ENCODE measurements around the gene SLC22A2. TPM values are rescaled to one million over a fixed set of nuclear protein-coding genes. Genes with fewer than 3 reads are reported as not detected.
"Not testable (repeated sequence)": the region's sequence is repeated elsewhere in the genome, so short reads cannot be mapped to it uniquely, and the experiment has no call there.

SLC22A2 gene
- not detected in 2 replicates for total RNA-seq (2014; rRNA removed; shearing (Covaris generic))
- not detected in 2 replicates for polyA plus RNA-seq (2014; cell fraction: nucleus; rRNA removed)

- DNase-seq (ENCODE audit: extremely low read depth, low read depth), result no peak
Measured at GRCh38 chr6:160258346-160259142, at the start of gene SLC22A2. TSS of gene SLC22A2 (minus strand) at chr6:160258821. CDS start at chr6:160258757, 64 bp downstream.

- DNase-seq (ENCODE audit: extremely low read depth, low read depth), result no peak
Measured at GRCh38 chr6:160305926-160306713, 47.5 kb upstream of the SLC22A2 start.

GRCh38 chr6:160303806-160304205, 45.2 kb upstream of the SLC22A2 start:
- DNase-seq (ENCODE audit: extremely low read depth, low read depth), result no peak

GRCh38 chr6:160302431-160303082, 43.9 kb upstream of the SLC22A2 start:
- not testable (repeated sequence) for DNase-seq (ENCODE audit: extremely low read depth, low read depth)

- no peak for DNase-seq (ENCODE audit: extremely low read depth, low read depth)
Measured at GRCh38 chr6:160301339-160301738, 42.7 kb upstream of the SLC22A2 start.

GRCh38 chr6:160300076-160300695, 41.6 kb upstream of the SLC22A2 start:
- no peak for DNase-seq (ENCODE audit: extremely low read depth, low read depth)

- no peak for DNase-seq (ENCODE audit: extremely low read depth, low read depth)
Measured at GRCh38 chr6:160299559-160299958, 40.9 kb upstream of the SLC22A2 start.

- DNase-seq (ENCODE audit: extremely low read depth, low read depth), result no peak
Measured at GRCh38 chr6:160298121-160298520, 39.5 kb upstream of the SLC22A2 start.

GRCh38 chr6:160297310-160297709, 38.7 kb upstream of the SLC22A2 start:
- no peak for DNase-seq (ENCODE audit: extremely low read depth, low read depth)

- DNase-seq (ENCODE audit: extremely low read depth, low read depth), result no peak
Measured at GRCh38 chr6:160293844-160294243, 35.2 kb upstream of the SLC22A2 start.

- DNase-seq (ENCODE audit: extremely low read depth, low read depth), result no peak
Measured at GRCh38 chr6:160285541-160286105, 27.0 kb upstream of the SLC22A2 start.

GRCh38 chr6:160284575-160284974, 26.0 kb upstream of the SLC22A2 start:
- no peak for DNase-seq (ENCODE audit: extremely low read depth, low read depth)

GRCh38 chr6:160282444-160282843, 23.8 kb upstream of the SLC22A2 start:
- DNase-seq (ENCODE audit: extremely low read depth, low read depth), result no peak

- no peak for DNase-seq (ENCODE audit: extremely low read depth, low read depth)
Measured at GRCh38 chr6:160279850-160280249, 21.2 kb upstream of the SLC22A2 start.

GRCh38 chr6:160278786-160279310, 20.2 kb upstream of the SLC22A2 start:
- DNase-seq (ENCODE audit: extremely low read depth, low read depth), result no peak

GRCh38 chr6:160278311-160278710, 19.7 kb upstream of the SLC22A2 start:
- no peak for DNase-seq (ENCODE audit: extremely low read depth, low read depth)

- DNase-seq (ENCODE audit: extremely low read depth, low read depth), result no peak
Measured at GRCh38 chr6:160277546-160277945, 18.9 kb upstream of the SLC22A2 start.

- DNase-seq (ENCODE audit: extremely low read depth, low read depth), result no peak
Measured at GRCh38 chr6:160277144-160277543, 18.5 kb upstream of the SLC22A2 start.

- no peak for DNase-seq (ENCODE audit: extremely low read depth, low read depth)
Measured at GRCh38 chr6:160276126-160276525, 17.5 kb upstream of the SLC22A2 start.

GRCh38 chr6:160275511-160276003, 16.9 kb upstream of the SLC22A2 start:
- no peak for DNase-seq (ENCODE audit: extremely low read depth, low read depth)
